NCI-H1694 (cell line): ENCODE data around the gene RASSF4.

Experiments used
- DNase-seq: peaks from one replicate; lab custom pipeline; 2025; lab: John Stamatoyannopoulos, UW

The RASSF4 gene

DNA sequence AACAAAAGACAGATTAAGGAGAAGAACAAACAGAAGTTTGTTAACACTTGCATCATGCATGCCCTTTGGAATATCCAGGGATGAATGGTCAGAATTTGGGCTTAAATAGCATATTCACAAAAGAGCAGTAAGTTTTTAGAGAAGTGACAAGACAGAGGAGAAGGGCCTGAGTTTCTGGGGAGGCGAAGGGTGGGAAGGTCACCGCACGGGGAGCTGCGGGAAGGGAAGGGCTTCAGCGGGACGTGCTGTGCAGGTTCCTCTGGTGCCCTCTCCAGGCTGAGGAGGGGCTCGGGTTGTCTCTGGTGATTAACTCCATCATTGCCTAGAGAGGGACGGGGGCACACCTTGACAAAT lies 30.7 kb downstream of the RASSF4 start:
- no peak for DNase-seq

DNA sequence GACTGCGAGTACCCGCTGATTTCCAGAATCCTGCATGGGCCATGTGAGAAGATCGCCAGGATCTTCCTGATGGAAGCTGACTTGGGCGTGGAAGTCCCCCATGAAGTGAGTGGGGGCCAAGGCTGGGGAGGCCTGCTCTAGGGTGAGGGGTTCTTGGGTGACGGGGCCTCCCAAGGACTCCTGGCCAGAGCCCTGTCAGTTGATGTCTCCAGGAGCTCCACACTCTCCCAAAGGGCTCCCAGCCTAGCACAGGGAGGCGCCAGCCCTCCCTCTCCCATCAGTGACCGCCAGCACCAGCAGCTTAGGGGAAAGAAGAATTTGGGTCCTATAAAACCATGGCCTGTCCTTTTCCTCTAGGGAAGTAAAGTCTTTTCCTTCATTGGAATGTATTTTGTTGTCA lies 31.4 kb downstream of the RASSF4 start:
- no peak for DNase-seq

DNA sequence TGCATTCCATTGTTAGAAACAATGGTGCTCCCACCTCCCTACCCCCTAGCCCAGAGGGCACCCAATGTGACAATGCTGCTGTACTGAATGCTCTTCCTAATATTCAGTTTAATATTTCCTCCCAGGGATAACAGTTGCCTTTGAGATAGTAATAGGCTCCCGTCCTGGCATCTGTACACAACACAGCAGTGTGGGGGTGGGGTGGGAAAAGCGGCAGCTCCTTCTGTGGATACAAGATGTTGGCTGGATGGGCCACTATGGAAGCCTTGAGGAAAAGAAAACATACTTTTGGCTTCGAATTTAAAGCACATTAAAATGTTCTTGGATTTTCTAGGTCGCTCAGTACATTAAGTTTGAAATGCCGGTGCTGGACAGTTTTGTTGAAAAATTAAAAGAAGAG lies 32.0 kb downstream of the RASSF4 start:
- DNase-seq: no peak

DNA sequence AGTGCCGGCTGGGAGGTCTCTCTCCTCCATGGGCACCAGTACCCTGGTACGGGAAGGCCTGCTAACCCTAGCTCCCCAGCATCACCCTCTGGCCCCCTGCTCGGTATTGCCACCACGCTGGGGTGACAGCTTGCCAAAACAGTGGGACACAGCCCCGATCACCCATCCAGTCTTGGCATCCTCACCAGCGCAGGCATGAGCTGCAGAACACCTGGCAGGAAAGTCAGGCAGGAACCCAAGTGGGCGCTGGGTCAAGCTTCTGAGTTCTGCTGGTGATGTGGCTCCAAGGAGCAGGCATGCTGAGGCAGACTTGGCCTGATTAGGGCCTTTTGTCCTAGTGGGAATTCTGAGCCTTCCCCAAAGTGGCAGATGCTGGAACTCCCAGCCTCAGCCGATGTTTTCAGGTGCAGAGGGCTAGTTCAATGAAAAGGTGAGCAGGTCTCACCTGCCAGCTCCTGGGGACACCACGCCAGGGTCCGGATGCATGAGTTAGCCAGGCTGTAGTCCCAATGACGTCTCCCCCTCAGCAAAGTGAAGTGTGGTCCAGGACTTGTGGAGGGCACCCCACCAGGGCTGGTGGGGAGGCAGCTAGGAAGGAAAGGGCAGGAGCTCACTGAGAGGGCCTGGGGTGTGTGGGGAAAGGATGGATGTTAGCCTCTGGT lies 32.6 kb downstream of the RASSF4 start:
- no peak for DNase-seq

DNA sequence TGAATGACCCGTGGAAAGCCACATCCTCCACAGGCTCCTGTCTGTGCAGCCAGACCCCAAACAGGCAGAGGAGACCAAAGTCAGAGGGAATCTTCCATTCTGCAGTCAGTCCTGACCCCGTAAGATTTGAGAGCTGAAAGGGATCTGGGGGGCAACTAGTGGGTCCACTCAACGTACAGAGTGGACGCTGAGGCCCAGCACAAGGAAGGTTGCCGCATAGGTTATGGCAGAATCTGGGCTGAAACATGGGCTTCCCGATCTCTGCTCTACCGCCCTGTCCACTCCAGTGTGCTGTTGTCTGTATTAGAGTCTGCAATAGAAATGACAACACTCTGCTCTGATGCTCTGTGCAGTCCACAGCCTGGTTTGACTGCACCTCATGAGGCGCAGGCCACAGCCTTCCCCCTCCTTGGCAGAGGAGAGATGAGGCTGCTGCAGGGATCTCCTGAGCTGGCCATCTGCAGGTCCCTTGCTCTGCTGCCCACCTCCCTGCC lies 33.2 kb downstream of the RASSF4 start:
- DNase-seq: no peak

DNA sequence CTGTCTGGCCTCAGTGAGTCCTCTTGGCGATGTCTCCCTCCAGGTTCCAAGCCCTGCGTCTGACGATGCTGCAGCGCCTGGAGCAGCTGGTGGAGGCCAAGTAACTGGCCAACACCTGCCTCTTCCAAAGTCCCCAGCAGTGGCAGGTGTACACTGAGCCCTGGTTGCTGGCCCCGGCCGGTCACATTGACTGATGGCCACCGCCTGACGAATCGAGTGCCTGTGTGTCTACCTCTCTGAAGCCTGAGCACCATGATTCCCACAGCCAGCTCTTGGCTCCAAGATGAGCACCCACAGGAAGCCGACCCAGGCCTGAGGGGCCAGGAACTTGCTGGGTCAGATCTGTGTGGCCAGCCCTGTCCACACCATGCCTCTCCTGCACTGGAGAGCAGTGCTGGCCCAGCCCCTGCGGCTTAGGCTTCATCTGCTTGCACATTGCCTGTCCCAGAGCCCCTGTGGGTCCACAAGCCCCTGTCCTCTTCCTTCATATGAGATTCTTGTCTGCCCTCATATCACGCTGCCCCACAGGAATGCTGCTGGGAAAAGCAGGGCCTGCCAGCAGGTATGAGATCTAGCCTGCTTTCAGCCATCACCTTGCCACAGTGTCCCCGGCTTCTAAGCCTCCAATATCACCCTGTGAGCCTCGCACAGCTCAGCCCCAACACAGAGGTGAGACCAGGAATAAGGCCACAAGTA lies 33.8 kb downstream of the RASSF4 start:
- no peak for DNase-seq

DNA sequence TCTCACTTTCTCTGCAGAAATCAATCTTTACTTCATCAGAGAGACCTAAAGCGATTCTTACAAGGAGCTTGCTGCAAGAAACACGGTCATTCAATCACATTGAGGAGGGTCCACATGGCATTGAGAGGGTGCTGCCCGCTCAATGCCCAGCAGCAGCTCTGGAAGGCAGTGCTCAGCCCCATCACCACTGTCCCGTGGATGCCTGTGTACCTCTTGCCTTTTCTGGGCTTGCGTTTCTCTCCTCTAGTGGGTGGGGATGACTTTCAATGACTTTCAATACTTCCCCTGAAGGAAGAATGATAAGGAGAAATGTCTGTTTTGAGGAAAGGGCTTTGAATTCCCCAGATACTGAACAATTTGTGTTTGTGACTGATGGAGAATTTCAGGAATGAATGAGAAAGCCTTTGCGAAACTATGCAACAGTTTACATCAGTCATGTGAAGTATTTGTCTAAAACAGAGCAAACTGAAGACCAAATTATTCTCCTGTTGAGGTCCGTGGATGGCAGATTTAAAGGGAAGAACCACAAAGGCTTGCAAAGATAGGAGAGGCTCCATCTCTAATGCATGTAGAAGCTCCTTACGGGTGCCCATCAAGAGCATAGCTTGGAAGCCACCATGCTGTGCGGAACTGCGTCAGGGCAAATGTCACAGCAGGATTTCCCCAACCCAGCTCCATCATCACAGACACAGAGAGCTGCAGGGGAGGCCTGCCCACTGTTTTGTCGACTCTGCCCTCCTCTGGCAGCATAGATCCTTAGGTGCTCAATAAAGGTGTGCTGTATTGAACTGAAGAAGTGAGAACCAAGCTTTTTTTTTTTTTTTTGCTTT lies 34.5 kb downstream of the RASSF4 start:
- DNase-seq: no peak

DNA sequence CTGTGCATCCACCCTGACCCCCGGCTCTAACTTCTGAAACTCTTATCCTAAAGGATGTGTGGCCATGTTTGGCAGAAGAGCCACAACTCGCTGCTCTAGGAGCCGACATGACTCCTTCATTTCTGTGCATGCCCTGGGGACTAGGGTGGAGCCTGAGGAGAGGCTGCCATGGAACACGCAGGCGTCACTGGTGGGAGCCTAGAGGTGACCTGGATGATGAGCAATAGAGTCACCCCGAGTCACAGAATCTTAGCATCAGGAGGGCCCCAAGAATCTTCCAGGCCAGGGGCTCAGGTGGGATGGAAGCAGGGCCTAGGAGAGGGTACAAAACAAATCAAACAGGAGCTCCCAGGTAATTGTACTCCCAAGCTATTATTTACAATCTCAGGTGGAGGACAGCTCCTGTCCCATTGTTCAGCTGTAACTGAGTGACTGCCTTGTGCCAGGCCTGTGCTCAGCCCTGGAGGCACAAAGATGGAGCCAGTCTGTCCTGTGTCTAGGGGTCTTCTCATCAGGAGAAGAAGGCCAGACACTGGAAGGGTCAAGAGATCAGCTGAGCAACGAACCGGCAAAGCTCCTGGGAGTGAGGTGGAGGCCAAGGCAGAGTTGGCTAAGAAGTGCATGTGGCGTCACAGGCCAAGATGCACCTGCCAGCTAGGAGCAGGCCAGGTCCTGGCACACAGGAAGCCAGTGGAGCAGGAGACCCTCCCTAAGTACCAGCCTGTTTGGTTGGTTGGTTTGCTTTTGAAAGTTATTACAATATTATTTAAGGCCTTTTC lies 35.3 kb downstream of the RASSF4 start:
- no peak for DNase-seq

DNA sequence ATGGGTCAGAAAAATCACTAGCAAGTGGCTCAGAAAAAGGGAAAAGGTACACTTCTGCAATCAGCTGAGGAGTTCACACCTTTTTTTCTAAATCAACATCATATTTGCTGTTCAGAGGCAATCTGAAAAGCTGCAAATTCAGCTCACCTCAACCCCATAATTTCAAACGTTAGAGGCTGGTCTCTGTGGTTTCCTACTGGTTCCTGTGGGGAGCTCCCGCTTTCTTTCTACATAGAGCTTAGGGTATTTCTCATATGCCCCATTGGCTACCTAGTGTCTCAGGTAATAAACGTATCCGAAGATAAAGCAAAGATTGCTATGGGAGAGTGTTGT lies 35.9 kb downstream of the RASSF4 start:
- no peak for DNase-seq

DNA sequence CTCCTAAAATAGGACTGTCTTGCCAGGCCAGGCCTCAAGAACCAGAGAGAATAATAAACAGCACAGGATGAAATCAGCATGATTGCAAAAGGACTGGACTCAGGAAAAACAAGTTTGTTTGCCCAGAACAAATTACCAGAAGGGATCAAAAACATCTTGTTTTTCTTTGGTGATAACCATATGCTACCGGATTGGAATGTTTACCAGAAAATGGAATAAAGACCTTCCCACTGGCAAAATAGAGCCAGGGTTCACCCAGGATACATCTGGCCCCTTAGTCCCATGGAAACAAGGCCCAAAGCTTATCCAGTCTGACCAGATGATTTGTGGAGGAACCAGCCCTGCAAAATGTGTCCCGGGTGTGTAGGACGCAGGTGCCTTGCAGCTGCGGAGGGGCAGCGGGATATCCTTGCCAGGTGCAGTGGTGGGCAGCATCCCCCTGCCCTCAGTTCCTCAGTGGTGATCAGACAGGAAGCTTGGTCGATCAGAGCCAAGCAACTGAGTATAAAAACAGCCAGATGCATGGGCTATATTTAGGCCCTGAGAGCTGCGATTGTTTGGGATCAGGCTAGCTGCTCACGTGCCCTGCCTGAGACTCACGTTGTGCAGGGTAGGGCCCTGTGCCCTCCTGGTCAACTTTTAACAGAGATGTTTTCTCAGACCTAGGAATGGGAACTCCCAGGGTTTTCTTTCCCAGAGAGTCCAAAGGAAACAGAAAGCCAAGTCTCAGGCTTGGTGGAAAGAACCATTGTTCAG lies 36.5 kb downstream of the RASSF4 start:
- peak; percentile 12 for DNase-seq

DNA sequence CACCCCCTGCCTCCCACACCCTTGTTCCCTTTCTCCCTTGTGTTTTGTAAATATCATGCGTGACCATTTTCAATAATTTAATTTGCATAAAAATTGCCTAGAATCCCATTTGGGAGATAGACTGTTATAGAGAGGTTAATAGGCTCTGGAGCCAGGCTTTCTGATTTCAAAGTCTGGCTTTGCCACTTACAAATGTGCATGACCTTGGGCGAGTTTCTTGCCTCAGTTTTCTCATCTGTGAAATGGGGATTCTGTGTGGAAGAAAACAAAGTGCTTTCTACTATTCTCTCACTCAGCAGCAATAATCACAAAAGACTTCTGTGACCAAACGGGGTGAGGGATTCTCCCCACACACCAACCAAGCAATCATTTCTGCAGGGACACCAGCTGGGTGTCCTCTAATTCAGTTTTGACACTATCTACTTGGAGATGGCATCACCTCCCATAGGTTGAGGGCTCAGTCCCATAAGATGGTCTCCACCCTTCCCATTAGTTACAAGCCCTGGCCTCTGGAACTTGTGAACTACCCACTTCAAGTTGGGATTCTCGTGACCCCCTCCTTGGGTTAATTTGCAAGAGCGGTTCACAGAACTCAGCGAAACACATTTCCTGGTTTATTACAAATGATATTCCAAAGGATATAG lies 37.6 kb downstream of the RASSF4 start:
- no peak for DNase-seq

DNA sequence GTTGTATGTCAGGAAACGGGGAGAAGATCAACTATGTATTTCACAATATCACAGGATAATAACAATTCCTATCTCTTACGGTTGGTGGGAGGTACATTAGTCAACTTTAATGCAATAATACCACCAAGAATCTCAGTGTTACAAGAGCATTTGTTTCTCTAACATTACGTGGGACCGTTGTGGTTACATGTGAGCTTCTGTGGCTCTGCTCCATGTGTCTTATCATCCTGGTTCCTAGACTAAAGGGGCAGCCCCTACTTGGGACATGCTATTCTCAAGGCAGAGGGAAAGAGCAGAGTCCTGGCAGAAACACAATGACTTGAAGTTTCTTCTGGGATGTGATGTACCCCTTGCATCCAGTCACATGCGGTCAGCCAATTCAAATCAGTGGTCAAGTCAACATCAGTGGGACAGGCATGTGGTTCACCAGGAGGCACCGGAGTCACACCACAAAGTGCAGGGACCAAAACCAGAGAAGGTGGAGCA lies 38.6 kb downstream of the RASSF4 start:
- no peak for DNase-seq

DNA sequence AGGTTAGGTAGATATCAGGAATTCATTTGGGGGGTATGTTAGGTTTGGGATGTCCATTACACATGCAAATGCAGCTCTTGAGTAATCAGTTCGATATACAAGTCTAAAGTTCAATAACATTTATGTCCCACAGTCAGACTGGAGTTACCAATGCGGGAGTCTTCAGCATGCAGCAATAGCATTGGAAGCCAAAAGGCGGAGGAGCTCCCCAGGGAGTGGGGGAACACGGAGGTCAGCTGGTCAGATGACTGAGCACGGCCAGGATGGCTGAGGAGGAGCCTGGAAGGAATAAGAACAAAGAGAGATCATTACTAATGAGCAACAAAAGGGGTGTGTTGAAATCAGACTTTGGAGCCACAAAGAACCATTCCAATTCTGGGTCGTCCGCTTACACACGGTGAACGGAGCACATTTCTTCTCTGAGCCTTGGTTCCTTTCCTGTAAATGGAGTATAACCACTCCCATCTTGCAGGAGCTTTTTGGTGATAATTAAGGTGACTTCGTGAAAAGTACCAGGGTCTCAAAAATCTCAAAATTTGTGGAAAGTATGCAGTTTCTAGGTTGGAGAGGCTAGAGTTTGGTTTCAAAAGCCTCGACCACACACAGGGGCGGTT lies 40.6 kb downstream of the RASSF4 start:
- no peak for DNase-seq

DNA sequence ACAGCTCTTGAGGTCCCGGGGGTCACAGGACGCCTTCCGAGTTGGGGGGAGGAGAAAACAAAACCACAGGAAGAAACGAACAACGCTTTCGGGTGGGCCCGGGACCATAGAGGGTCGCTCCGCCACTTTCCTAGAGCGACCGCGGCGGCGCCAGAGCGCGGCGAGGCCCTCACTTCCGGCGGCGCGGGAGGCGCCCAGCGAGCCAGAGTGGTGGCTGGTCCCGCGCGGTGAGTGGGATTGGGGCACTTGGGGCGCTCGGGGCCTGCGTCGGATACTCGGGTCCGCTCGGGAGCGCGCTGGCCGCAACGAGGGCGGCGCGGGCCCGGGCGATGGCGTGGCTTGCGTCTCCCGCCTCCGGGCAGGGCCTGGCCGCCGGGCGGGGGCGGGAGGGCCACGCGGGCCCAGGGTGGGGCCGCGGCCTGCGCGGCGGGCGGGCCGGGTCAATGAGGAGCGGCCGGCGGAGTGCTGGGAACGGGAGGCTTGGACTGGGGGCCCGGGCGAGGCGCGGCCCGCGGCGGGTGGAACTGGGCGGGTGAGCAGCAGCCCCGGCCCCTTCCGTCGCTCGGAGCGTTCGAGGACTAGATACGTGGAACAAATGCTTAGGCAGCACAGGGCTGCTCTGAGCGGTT lies 41.3 kb downstream of the RASSF4 start, which contains the start of gene ZNF22:
TSS of gene ZNF22 (plus strand) at position 172 of the 629 bp plus-strand sequence. CDS start 2,446 bp downstream, outside the sequence.
- DNase-seq: no peak

DNA sequence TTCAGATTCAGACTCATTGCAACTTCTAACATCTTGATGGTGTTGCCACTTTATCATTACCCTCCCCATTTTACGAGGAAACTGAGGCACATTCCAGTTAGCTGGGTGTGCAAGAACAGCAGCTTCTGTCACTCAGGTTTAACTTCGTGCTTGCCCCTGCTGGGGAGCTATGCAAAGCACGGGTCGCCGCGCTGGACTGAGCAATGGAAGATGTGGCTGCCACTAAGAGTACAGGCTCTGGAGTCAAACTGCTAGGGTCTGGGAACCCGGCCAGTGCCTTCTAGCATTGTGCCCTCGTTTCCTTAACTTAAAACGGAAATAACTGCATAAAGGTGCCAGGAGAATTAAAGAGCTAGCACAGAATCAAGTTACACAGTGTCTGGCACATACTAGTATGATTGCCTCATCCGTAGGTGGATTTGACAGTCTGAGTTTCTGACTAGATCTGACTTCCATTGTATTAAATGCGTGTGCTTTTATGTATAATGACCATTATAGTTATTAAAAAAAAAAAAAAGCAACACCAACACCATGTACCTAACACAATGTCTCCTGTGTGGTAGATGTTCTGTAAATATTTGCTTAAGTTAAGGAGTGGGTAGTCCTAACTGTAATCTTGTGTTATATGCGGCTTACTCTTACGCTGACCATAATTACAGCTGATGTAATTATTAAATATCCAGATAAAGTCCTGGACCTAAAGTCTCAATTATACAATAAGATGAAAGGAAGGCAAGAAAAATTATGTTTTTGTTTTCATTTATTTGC lies 42.0 kb downstream of the RASSF4 start:
- no peak for DNase-seq

DNA sequence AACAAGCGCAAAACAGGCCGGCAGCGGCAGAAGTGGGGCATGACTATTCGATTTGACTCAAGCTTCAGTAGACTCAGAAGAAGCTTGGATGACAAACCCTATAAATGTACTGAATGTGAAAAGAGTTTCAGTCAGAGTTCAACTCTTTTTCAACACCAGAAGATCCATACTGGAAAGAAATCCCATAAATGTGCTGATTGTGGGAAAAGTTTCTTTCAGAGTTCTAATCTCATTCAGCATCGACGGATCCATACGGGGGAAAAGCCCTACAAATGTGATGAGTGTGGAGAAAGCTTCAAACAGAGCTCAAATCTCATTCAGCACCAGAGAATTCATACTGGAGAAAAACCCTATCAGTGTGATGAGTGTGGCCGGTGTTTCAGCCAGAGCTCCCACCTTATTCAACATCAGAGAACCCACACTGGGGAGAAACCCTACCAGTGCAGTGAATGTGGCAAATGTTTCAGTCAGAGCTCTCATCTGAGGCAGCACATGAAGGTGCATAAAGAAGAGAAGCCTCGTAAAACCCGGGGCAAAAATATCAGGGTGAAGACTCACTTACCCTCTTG lies 43.9 kb downstream of the RASSF4 start:
- DNase-seq: no peak

DNA sequence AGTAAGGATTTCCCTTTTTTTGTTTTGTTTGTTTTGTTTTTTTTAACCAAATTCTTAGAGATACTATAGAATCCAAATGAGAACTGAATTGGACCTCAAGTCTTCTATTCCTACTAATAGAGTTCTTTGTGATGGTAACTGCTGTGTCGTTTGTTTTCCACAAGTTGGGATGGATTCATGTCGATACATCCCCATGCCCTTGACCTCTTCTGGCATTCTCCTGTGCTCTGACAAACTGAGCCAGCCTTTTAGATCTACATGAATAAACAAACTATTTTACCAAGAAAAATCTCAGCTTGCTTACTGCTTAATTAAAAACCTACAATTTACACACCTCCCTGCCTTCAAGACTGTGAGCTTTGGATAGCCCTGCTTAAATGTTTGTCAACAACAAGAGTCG lies 45.1 kb downstream of the RASSF4 start:
- no peak for DNase-seq

DNA sequence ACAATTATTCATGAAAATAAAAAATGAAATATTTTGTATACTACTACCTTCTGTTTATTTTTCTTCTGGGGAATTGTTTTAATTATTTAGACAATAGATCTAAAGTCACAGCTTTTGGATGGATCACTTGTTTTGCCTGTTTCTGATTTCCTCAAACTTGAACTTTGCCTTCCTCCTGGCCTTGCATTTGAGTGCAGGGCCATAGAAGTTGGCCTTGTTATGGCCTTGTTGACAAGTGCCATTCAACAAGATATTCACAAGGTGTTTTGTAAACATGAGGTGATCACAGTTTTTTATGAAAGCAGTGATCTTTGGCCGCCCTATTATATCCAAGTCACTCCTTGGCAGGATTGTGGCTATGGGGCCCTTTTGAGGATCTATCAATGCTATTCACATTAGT lies 45.7 kb downstream of the RASSF4 start:
- DNase-seq: no peak
